CD4-positive, alpha-beta T cell treated with Interleukin-4 for 4 hours (primary cell): ENCODE results near the gene EPHA2.
"Not testable (repeated sequence)": the region's sequence is repeated elsewhere in the genome, so short reads cannot be mapped to it uniquely, and the experiment has no call there.

Source experiments
- DNase-seq: peaks from one replicate; pipeline ENCODE4 v3.0.0-alpha.2; 2020

EPHA2 gene

GRCh38 chr1:16167331-16168143 lies 11.7 kb upstream of the EPHA2 start:
- DNase-seq: peak; percentile 66

GRCh38 chr1:16166117-16166516 lies 10.2 kb upstream of the EPHA2 start:
- DNase-seq: no peak

GRCh38 chr1:16165548-16165947 lies 9.7 kb upstream of the EPHA2 start:
- DNase-seq: no peak

- DNase-seq: no peak
These were observed 9.2 kb upstream of the EPHA2 start for GRCh38 chr1:16165073-16165364.

GRCh38 chr1:16164213-16165072 lies 8.6 kb upstream of the EPHA2 start:
- no peak for DNase-seq

GRCh38 chr1:16163608-16164212 lies 7.8 kb upstream of the EPHA2 start:
- not testable (repeated sequence) for DNase-seq

- peak; percentile 46 for DNase-seq
These were observed 6.4 kb upstream of the EPHA2 start for GRCh38 chr1:16162163-16162822.

GRCh38 chr1:16161717-16162116 lies 5.8 kb upstream of the EPHA2 start:
- DNase-seq: no peak

- DNase-seq: no peak
These were observed 3.3 kb upstream of the EPHA2 start for GRCh38 chr1:16158993-16159831.

- peak; percentile 32 for DNase-seq
These were observed 2.2 kb upstream of the EPHA2 start for GRCh38 chr1:16158025-16158424.

- no peak for DNase-seq
These were observed 1.1 kb upstream of the EPHA2 start for GRCh38 chr1:16156848-16157495.

- no peak for DNase-seq
These were observed 1.7 kb downstream of the EPHA2 start for GRCh38 chr1:16153999-16154673.

GRCh38 chr1:16153096-16153998 lies 2.5 kb downstream of the EPHA2 start:
- DNase-seq: no peak

- no peak for DNase-seq
These were observed 3.3 kb downstream of the EPHA2 start for GRCh38 chr1:16152481-16153087.

- DNase-seq: no peak
These were observed 3.9 kb downstream of the EPHA2 start for GRCh38 chr1:16151995-16152384.

GRCh38 chr1:16151196-16151994 lies 4.5 kb downstream of the EPHA2 start:
- no peak for DNase-seq

GRCh38 chr1:16150508-16150907 lies 5.4 kb downstream of the EPHA2 start:
- no peak for DNase-seq

GRCh38 chr1:16149702-16150488 lies 6.0 kb downstream of the EPHA2 start:
- no peak for DNase-seq
